Medulla oblongata (tissue), 1 donor: Measurements from ENCODE around the gene SPPL2C.

Source experiments
- DNase-seq: peaks from one replicate; pipeline ENCODE4 v3.0.0-alpha.2; 2015; ENCODE audit errors: extremely low spot score

Gene SPPL2C, protein sequence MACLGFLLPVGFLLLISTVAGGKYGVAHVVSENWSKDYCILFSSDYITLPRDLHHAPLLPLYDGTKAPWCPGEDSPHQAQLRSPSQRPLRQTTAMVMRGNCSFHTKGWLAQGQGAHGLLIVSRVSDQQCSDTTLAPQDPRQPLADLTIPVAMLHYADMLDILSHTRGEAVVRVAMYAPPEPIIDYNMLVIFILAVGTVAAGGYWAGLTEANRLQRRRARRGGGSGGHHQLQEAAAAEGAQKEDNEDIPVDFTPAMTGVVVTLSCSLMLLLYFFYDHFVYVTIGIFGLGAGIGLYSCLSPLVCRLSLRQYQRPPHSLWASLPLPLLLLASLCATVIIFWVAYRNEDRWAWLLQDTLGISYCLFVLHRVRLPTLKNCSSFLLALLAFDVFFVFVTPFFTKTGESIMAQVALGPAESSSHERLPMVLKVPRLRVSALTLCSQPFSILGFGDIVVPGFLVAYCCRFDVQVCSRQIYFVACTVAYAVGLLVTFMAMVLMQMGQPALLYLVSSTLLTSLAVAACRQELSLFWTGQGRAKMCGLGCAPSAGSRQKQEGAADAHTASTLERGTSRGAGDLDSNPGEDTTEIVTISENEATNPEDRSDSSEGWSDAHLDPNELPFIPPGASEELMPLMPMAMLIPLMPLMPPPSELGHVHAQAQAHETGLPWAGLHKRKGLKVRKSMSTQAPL

DNA sequence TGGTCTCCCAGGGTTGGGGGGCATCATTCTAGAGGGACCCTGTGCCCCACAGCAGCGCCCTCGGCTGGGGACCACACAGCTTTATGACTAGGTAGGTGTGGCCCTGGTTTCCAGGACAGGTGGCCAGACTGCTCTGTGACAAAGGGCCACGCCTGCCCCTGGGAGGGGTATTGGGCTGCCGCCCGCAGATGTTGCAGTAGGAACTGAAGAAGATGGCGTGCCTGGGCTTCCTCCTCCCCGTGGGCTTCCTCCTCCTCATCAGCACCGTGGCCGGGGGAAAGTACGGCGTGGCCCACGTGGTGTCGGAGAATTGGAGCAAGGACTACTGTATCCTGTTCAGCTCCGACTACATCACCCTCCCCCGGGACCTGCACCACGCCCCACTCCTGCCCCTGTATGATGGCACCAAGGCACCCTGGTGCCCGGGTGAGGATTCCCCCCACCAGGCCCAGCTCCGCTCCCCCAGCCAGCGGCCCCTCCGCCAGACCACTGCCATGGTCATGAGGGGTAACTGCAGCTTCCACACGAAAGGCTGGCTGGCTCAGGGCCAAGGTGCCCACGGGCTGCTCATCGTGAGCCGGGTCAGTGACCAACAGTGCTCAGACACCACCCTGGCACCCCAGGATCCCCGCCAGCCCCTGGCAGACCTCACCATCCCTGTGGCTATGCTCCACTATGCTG, at the start of gene SPPL2C:
Gene SPPL2C (plus strand): TSS at position 187 of the 681 bp plus-strand sequence. CDS start 26 bp downstream, at position 213.
- no peak for DNase-seq

DNA sequence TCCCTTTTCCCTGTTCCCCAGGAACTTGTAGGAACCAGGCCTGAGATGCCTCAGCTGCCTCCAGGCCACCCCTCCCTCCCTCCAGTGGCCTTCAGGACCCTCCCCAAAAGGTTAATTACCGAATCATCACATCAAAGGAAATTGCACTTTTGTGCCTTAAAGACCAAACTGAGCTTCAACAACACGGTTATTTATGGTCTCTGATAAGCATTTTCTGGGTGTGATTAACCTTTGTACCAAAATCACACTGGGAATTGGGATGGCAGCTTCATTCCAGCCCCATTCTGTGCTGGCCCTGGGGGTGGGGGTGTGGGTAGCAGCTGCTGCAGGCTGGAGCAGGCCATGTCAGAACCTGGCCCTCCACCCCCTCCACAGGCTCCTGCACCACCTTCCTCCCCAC, 43.9 kb upstream of the SPPL2C start:
- no peak for DNase-seq

- no peak for DNase-seq
Measured at GRCh38 chr17:45801421-45801820, 43.3 kb upstream of the SPPL2C start.

- DNase-seq = no peak
Measured at GRCh38 chr17:45808845-45809244, 35.8 kb upstream of the SPPL2C start.

DNA sequence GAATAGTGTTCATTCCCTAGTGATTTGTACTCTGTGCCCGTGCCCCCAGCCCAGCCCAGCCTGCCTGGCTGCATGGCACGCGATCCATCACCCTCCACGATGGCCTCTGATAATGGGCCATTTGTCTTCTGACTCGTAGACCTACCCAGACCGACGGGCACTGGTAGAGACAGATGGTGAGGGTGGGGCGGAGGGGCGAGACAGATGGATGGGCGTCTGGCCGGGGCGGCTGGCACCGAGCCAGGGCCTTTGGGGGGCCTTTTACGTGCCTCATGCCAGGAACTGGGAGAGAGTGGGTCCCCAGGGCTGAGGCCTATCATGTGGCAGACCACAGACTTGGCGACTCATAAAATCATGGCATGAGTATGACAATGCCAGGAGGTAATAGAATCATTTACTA, 35.2 kb upstream of the SPPL2C start:
- DNase-seq = no peak

DNA sequence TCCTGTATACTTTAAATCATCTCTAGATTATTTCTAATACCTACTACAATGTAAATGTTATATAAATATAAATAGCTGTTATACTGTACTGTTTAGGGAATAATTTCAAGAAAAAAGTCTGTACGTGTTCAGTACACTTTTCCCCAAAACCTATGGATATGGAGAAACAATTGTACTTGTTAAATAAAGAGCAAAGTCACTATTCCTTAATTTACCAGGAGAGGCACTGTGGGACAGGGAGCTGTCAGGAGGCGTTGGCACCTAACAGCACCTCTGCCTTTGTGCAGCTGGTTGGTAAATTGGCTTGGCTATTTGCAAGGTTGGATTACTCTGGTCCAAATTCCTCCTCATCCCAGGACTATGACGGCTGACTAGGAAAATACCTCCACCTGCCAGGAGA, 32.6 kb upstream of the SPPL2C start:
- no peak for DNase-seq

DNA sequence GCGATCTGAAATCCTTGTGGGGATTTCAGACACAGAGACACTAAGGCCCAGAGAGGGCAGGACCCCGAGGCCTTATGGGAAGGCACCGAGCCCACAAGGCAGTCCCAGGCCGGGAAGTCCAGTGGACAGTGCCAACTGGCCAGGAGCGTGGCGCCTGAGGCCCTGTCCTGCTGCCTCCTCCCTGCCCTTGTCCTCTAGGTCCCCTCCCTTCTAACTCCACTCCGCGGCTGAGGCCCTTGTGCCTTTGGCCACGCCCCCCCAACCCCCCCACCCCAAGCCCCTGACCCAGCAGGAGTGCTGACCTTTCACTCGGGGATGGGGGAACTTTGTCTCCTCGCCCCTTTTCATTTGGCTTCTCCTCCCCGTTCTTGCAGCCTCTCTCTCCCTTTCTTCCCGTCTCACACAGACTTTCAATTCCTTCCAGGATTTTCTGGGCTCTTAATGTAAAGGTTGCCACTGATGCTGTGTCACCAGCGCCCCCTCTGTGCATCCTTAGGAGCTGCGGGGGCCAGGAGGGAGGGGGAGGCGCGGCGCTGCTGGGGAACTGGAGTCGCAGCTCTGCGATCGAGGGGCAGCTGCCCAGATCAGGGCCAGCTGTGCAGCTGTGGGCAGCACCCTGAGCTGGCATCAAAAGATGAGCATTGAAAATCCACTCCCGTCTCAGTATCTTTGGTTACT, 31.5 kb upstream of the SPPL2C start:
- DNase-seq = peak; percentile 19

GRCh38 chr17:45814622-45815606, 29.8 kb upstream of the SPPL2C start:
- peak; percentile 70 for DNase-seq

DNA sequence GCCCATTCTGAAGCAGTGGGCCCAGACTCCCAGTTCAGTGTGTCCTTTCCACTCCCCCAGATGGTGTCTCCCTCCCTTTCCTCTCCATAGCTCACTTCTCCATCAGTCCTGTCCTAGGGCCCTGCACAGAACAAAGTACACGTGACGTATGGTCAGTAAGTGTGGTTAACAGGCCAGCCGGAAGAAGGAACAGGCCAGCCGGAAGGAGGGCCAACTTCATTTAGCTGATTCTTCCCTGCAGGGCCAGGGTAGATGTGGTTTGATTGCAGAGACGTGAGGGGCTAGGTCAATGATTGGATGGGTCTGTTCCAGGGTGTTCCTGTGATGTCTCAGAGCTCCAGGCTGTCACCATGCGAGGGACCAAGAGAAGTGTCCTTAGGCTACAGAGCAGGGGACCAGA, 28.9 kb upstream of the SPPL2C start:
- no peak for DNase-seq

GRCh38 chr17:45818041-45818440, 26.6 kb upstream of the SPPL2C start:
- DNase-seq = no peak

DNA sequence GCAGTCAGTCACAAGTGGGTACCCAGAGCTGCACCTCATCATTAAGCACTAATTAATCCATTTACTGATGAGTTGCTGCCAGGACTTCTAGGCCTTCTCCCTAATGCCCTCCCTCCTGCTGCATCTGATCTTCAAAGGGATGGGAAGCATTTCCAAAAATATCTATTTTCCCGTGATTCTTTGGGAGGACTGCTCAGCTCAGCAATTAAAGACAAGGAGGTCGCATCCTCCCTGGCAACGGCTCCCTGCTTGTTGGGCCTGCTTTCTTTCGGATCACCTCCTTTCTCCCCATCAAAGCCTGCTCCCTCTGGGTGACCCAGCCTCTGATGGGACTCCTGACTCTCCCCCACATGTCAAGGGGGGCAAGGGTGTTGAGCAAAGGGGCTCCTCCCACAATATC, 26.0 kb upstream of the SPPL2C start:
- no peak for DNase-seq

- DNase-seq = no peak
Measured at GRCh38 chr17:45819632-45820031, 25.0 kb upstream of the SPPL2C start.

DNA sequence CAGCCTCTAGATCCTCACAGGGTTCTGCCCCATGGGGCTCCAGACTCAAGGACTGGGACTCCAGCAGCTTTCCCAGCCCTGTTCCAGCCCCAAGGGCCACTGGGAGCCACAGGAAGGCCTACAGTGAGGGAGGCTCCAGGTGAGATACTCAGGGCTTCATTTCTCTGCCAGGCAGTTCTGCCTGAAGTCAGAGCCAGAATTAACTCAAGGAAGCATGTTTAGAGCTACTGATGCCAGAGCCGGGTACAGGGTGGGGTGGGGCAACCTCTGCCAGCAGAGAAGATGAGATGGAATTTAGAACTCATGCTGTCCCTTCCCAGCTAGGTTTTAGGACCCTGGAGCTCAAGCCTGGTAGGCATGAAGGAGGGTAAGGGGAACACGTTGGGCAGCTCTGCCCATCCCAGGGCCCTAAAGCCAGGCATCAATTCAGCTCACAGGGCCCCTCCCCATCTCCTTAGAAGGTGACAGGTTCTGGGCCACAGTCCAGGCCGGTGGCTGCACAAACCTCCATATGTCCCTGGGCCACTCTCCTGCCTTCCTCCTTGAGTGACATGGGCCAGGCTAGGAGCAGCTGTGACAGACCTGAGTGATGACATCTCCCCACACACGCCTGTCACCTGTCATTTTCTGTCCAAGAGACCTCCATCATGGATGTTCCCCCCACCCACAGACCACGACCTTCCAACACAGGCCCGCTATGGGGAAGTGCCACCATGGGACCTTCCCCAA, 24.5 kb upstream of the SPPL2C start:
- no peak for DNase-seq

DNA sequence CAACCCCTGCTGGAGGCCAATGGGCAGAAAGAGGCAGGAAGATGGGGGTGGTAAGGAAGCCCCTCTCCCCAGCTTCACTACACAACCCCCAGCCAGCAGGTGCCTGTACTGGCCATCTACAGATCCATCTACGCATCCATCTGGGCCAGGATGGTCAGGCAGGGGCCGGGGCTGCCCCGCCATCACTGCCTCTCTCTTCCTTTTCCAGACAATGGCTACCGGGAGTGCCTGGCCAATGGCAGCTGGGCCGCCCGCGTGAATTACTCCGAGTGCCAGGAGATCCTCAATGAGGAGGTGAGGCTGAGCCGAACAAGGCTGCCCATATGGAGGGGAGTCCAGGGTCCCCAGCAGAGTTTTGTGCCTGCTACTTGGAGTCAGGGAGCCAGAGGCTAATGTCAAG, 23.5 kb upstream of the SPPL2C start:
- DNase-seq = no peak

DNA sequence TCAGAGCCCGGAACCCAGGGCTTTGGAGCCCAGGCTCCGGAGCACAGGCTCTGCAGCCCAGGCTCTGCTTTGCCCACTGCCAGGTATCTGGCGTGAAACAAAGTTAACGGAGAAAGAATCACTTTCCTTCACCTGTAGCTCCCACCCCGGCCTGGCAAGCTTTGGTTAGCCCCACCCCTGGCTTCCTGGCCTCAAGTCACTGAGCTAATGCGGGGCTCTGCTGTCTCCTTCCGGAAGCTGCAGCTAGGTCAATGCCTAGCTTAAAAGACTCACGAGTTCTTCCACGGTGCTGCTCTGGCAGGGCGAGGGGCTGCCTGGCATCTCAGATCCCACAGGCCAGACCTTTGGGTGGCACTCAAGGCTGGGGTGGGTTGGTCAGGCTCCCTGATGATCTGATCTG, 21.1 kb upstream of the SPPL2C start:
- DNase-seq = no peak

DNA sequence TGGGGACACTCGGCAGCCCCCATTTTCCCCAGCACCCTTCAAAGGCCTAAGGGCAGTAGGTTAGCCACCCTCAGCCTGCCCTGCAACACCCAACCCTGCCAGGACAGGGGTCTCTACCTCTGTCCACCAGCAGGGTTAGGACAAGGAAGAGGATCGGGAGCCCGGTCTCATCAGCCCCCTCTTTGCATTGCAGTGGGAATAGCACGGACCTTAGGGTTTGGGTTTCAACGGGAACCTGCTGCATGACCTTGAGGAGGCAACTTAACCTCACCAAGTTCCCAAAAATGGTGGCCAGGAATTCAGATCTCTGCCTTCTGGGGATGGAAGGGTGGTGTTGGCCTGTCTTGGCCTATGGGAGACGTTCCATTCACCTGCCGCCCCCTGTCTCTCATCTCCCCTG, 20.2 kb upstream of the SPPL2C start:
- DNase-seq = no peak

- DNase-seq = no peak
Measured at GRCh38 chr17:45824901-45825492, 19.7 kb upstream of the SPPL2C start.

GRCh38 chr17:45825792-45826191, 18.9 kb upstream of the SPPL2C start:
- DNase-seq = peak; percentile 41

DNA sequence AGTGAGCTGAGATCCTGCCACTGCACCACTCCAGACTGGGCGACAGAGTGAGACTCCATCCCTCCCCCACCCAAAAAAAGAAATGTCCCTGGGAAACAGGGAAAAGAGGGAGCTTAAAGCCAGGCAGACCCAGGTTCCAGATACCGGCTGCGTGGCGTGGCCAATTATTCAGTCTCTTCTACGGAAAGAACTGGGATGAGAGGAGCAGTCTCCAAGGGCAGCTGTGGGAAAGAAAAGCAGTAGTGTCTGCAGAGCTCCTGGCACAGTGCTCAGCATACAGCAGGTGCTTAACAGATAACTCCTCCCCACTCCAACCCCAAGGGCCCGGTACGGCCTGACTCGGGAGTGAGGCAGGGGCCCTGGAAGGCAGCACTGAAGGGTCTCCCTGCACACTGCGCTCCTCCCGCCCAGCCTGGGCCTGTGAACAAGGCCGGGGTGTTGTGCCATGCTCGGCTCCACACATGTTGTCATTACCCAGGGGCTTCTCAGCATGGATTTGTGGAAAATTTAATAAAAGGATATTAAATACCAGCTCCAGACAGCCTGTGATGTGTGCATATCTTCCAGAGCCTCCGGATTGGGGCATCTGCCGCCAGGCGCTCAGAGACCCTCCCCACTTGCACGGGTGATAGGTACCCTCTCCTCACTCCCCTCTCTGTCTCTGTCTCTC, 17.6 kb upstream of the SPPL2C start:
- DNase-seq = no peak
